ENCODE results near the gene OR1F1.

Gene OR1F1

GRCh38 chr16:3235856-3236669 lies 48.1 kb downstream of the OR1F1 start:
- in situ Hi-C loops (cut with HindIII; ENCODE audit: low sequenced_read_pairs) = no loop called here

GRCh38 chr16:3241761-3242160 lies 53.8 kb downstream of the OR1F1 start:
- in situ Hi-C loops (cut with HindIII; ENCODE audit: low sequenced_read_pairs) = no loop called here

GRCh38 chr16:3242709-3243108 lies 54.7 kb downstream of the OR1F1 start:
- in situ Hi-C loops (cut with HindIII; ENCODE audit: low sequenced_read_pairs) = no loop called here

GRCh38 chr16:3243882-3244281 lies 55.9 kb downstream of the OR1F1 start:
- in situ Hi-C loops (cut with HindIII; ENCODE audit: low sequenced_read_pairs) = no loop called here

- in situ Hi-C loops (cut with HindIII; ENCODE audit: low sequenced_read_pairs) = loop anchor here (5.0 kb wide), 1 partner anchor 96 kb away; no protein-coding TSS in a partner anchor
Measured at GRCh38 chr16:3246002-3246401, 58.0 kb downstream of the OR1F1 start.

GRCh38 chr16:3246876-3247275 lies 58.9 kb downstream of the OR1F1 start:
- in situ Hi-C loops (cut with HindIII; ENCODE audit: low sequenced_read_pairs) = loop anchor here (5.0 kb wide), 1 partner anchor 95 kb away; no protein-coding TSS in a partner anchor

- in situ Hi-C loops (cut with HindIII; ENCODE audit: low sequenced_read_pairs) = loop anchor here (5.0 kb wide), 1 partner anchor 94 kb away; no protein-coding TSS in a partner anchor
Measured at GRCh38 chr16:3248596-3248995, 60.6 kb downstream of the OR1F1 start.

- in situ Hi-C loops (cut with HindIII; ENCODE audit: low sequenced_read_pairs) = loop anchor here (5.0 kb wide), 1 partner anchor 93 kb away; no protein-coding TSS in a partner anchor
Measured at GRCh38 chr16:3249020-3249419, 61.0 kb downstream of the OR1F1 start.

GRCh38 chr16:3249451-3249850 lies 61.4 kb downstream of the OR1F1 start:
- in situ Hi-C loops (cut with HindIII; ENCODE audit: low sequenced_read_pairs) = loop anchor here (5.0 kb wide), 1 partner anchor 93 kb away; no protein-coding TSS in a partner anchor

- in situ Hi-C loops (cut with HindIII; ENCODE audit: low sequenced_read_pairs) = no loop called here
Measured at GRCh38 chr16:3252967-3253366, 65.0 kb downstream of the OR1F1 start.

- in situ Hi-C loops (cut with HindIII; ENCODE audit: low sequenced_read_pairs) = no loop called here
Measured at GRCh38 chr16:3254309-3254708, 66.3 kb downstream of the OR1F1 start.

All from endothelial cell of hepatic sinusoid (primary cell).